Measurements from ENCODE around the gene SLC45A1.
"Not testable (repeated sequence)": the region's sequence is repeated elsewhere in the genome, so short reads cannot be mapped to it uniquely, and the experiment has no call there.

GRCh38 chr1:8278677-8279076 is 39.2 kb upstream of the SLC45A1 start:
- TF ChIP-seq, protein P1, sequence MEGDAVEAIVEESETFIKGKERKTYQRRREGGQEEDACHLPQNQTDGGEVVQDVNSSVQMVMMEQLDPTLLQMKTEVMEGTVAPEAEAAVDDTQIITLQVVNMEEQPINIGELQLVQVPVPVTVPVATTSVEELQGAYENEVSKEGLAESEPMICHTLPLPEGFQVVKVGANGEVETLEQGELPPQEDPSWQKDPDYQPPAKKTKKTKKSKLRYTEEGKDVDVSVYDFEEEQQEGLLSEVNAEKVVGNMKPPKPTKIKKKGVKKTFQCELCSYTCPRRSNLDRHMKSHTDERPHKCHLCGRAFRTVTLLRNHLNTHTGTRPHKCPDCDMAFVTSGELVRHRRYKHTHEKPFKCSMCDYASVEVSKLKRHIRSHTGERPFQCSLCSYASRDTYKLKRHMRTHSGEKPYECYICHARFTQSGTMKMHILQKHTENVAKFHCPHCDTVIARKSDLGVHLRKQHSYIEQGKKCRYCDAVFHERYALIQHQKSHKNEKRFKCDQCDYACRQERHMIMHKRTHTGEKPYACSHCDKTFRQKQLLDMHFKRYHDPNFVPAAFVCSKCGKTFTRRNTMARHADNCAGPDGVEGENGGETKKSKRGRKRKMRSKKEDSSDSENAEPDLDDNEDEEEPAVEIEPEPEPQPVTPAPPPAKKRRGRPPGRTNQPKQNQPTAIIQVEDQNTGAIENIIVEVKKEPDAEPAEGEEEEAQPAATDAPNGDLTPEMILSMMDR (IDR thresholded peaks at IDR 0.05) = not testable (repeated sequence)
- TF ChIP-seq POLR2A (IDR thresholded peaks at IDR 0.05) = not testable (repeated sequence)

All from upper lobe of left lung (tissue), 4 donors.